ENCODE measurements around the gene PDE4B.

PDE4B gene

GRCh38 chr1:66368261-66368660 is 575.6 kb downstream of the PDE4B start:
- Histone ChIP-seq H3K27ac (ENCODE audit: low read depth, low read length, poor library complexity, severe bottlenecking) (no peak overlapping the region), H3K9me2 (ENCODE audit: low read depth, low read length) (no peaks in the 10 kb centered on the region), H3K4me1 (ENCODE audit: insufficient read depth, low read length, severe bottlenecking) (peaks cover 29% of the 10 kb centered on the region), H3K4me3 (ENCODE audit: low read depth, low read length, poor library complexity, severe bottlenecking) (no peak overlapping the region), H3K9me3 (ENCODE audit: low read length) (no peaks in the 10 kb centered on the region), H4K20me1 (ENCODE audit: insufficient read depth, low read length) (no peaks in the 10 kb centered on the region), H3K79me2 (ENCODE audit: insufficient read depth, low read length) (no peaks in the 10 kb centered on the region), H3F3A (ENCODE audit: insufficient read depth, low read length) (peaks cover 4% of the 10 kb centered on the region; the same call in 1 of the 2 replicates), H2AFZ (ENCODE audit: low read length) (no peak overlapping the region), H3K9ac (ENCODE audit: low read length) (no peak overlapping the region), H3K27me3 (ENCODE audit: insufficient read depth, low read length) (no peaks in the 10 kb centered on the region), H3K4me2 (ENCODE audit: low read length) (no peak overlapping the region), H3K36me3 (ENCODE audit: insufficient read depth, low read length) (peaks cover 92% of the 10 kb centered on the region)
- TF ChIP-seq EZH2 (IDR thresholded peaks at IDR 0.05; ENCODE audit: borderline replicate concordance, low read length): no peak
- TF ChIP-seq, protein P1, sequence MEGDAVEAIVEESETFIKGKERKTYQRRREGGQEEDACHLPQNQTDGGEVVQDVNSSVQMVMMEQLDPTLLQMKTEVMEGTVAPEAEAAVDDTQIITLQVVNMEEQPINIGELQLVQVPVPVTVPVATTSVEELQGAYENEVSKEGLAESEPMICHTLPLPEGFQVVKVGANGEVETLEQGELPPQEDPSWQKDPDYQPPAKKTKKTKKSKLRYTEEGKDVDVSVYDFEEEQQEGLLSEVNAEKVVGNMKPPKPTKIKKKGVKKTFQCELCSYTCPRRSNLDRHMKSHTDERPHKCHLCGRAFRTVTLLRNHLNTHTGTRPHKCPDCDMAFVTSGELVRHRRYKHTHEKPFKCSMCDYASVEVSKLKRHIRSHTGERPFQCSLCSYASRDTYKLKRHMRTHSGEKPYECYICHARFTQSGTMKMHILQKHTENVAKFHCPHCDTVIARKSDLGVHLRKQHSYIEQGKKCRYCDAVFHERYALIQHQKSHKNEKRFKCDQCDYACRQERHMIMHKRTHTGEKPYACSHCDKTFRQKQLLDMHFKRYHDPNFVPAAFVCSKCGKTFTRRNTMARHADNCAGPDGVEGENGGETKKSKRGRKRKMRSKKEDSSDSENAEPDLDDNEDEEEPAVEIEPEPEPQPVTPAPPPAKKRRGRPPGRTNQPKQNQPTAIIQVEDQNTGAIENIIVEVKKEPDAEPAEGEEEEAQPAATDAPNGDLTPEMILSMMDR (IDR thresholded peaks at IDR 0.05; ENCODE audit: low read length): no peak

GRCh38 chr1:66370462-66370971 is 577.8 kb downstream of the PDE4B start:
- TF ChIP-seq, protein P1 (IDR thresholded peaks at IDR 0.05; ENCODE audit: low read length): no peak
- TF ChIP-seq EZH2 (IDR thresholded peaks at IDR 0.05; ENCODE audit: borderline replicate concordance, low read length): no peak
- Histone ChIP-seq H3K9me3 (ENCODE audit: low read length) (no peaks in the 10 kb centered on the region), H3K36me3 (ENCODE audit: insufficient read depth, low read length) (peaks cover 76% of the 10 kb centered on the region), H3K4me2 (ENCODE audit: low read length) (no peak overlapping the region), H2AFZ (ENCODE audit: low read length) (no peak overlapping the region), H4K20me1 (ENCODE audit: insufficient read depth, low read length) (no peaks in the 10 kb centered on the region), H3K27ac (ENCODE audit: low read depth, low read length, poor library complexity, severe bottlenecking) (peak overlapping the region; percentile 48), H3K9me2 (ENCODE audit: low read depth, low read length) (no peaks in the 10 kb centered on the region), H3K4me3 (ENCODE audit: low read depth, low read length, poor library complexity, severe bottlenecking) (no peak overlapping the region), H3F3A (ENCODE audit: insufficient read depth, low read length) (peaks cover 4% of the 10 kb centered on the region; the same call in 1 of the 2 replicates), H3K27me3 (ENCODE audit: insufficient read depth, low read length) (no peaks in the 10 kb centered on the region), H3K79me2 (ENCODE audit: insufficient read depth, low read length) (no peaks in the 10 kb centered on the region), H3K9ac (ENCODE audit: low read length) (no peak overlapping the region), H3K4me1 (ENCODE audit: insufficient read depth, low read length, severe bottlenecking) (peaks cover 51% of the 10 kb centered on the region)

- peak overlapping the region; percentile 90 for H3K27ac ChIP-seq (ENCODE audit: low read depth, low read length, poor library complexity, severe bottlenecking)
- H3K9ac ChIP-seq (ENCODE audit: low read length): no peak overlapping the region
Measured at GRCh38 chr1:66371233-66372005, 578.7 kb downstream of the PDE4B start.

More at GRCh38 chr1:66371233-66372005, 578.7 kb downstream of the PDE4B start:
- Histone ChIP-seq H3K4me3 (ENCODE audit: low read depth, low read length, poor library complexity, severe bottlenecking) (no peak overlapping the region), H4K20me1 (ENCODE audit: insufficient read depth, low read length) (no peaks in the 10 kb centered on the region), H3F3A (ENCODE audit: insufficient read depth, low read length) (peaks cover 4% of the 10 kb centered on the region; the same call in 1 of the 2 replicates), H3K4me2 (ENCODE audit: low read length) (no peak overlapping the region), H3K36me3 (ENCODE audit: insufficient read depth, low read length) (peaks cover 67% of the 10 kb centered on the region), H2AFZ (ENCODE audit: low read length) (no peak overlapping the region), H3K79me2 (ENCODE audit: insufficient read depth, low read length) (no peaks in the 10 kb centered on the region), H3K9me3 (ENCODE audit: low read length) (no peaks in the 10 kb centered on the region), H3K27me3 (ENCODE audit: insufficient read depth, low read length) (no peaks in the 10 kb centered on the region), H3K4me1 (ENCODE audit: insufficient read depth, low read length, severe bottlenecking) (peaks cover 57% of the 10 kb centered on the region), H3K9me2 (ENCODE audit: low read depth, low read length) (no peaks in the 10 kb centered on the region)
- TF ChIP-seq EZH2 (IDR thresholded peaks at IDR 0.05; ENCODE audit: borderline replicate concordance, low read length): no peak
- TF ChIP-seq, protein P1 (IDR thresholded peaks at IDR 0.05; ENCODE audit: low read length): no peak
